Loucy (cell line): Measurements from ENCODE around the gene OR5H1.

Source experiments
- CTCF ChIP-seq: fragments of 200-600 bp; sonication (generic); conservative IDR thresholded peaks from 2 replicates; pipeline ENCODE4 v1.5.1; 2014; ENCODE audit warnings: mild to moderate bottlenecking, antibody characterized with exemption, low read length
- EZH2phosphoT487 ChIP-seq: fragments of 200-600 bp; IDR thresholded peaks from 2 replicates; pipeline ENCODE4 v1.6.1; 2018; ENCODE audit warnings: antibody characterized with exemption, mild to moderate bottlenecking, moderate library complexity, borderline replicate concordance

DNA sequence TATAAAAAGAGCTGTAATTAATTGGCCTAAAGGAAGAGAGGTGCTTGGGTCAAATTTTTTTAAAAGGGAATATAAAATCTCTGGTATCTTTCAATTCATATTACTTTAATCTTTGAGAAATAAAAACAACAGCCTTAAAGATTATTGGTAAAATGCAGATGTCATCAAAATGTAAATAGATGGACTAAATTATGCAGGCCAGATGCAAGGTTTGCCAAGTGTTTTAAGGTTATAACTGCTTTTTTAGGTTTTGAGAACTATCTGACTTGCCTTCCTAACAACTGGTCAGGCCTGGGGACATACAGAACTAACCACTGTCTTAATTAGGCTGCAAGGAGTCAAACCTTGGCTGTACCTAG, 20.0 kb upstream of the OR5H1 start:
- TF ChIP-seq CTCF (no peak), EZH2phosphoT487 (no peak)
